DOHH2 (cell line): ENCODE results near the gene ZSCAN12.

Source experiments
- EZH2phosphoT487 ChIP-seq: fragments of 200-600 bp; sonication (generic); IDR thresholded peaks from 2 replicates; pipeline ENCODE4 v1.6.1; 2017; ENCODE audit warnings: borderline replicate concordance, mild to moderate bottlenecking, antibody characterized with exemption, low read length, moderate library complexity, mixed read lengths
- TF ChIP-seq, protein P1 (sequence below): fragments of 200-600 bp; sonication (generic); IDR thresholded peaks from one replicate; pipeline ENCODE4 v1.5.1; 2014; ENCODE audit warnings: antibody characterized with exemption, mild to moderate bottlenecking, low read depth, low read length; ENCODE audit not compliant: poor library complexity, severe bottlenecking

DNA sequence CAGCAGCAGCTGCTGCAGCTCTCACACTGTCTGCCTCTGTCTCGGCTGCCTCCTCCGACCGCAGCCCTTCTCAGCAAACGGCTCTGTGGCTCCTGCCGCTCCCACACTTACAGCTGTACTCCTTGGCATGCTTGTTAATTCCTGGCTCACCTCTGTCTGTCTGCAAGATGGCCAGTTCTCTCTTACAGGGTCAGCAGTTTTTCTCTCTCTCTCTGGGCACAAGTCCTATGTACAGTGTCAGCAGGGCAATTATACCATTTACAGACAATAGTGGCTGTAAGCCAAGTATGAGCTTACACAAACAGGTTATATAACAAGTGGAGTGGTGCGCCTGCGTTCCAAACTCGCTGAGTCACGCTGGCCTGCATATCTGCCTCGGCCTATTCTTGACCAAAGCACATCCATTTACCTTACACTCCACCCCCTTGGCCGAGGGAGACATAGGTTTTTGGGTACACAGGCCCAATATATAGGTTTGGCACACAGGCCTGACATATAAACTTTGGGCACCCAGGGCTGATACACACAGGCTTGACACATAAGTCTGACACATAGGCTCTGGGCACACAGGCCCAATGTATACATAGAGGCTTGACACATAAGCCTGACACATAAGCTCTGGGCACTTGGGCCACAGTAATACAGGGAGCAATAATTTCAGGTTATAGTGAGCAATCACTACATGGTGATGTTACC, 45.4 kb downstream of the ZSCAN12 start:
- TF ChIP-seq, protein P1, sequence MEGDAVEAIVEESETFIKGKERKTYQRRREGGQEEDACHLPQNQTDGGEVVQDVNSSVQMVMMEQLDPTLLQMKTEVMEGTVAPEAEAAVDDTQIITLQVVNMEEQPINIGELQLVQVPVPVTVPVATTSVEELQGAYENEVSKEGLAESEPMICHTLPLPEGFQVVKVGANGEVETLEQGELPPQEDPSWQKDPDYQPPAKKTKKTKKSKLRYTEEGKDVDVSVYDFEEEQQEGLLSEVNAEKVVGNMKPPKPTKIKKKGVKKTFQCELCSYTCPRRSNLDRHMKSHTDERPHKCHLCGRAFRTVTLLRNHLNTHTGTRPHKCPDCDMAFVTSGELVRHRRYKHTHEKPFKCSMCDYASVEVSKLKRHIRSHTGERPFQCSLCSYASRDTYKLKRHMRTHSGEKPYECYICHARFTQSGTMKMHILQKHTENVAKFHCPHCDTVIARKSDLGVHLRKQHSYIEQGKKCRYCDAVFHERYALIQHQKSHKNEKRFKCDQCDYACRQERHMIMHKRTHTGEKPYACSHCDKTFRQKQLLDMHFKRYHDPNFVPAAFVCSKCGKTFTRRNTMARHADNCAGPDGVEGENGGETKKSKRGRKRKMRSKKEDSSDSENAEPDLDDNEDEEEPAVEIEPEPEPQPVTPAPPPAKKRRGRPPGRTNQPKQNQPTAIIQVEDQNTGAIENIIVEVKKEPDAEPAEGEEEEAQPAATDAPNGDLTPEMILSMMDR: no peak
- no peak for TF ChIP-seq EZH2phosphoT487
